NCI-H1694 (cell line): ENCODE data around the gene KRTAP4-1.
"Not testable (repeated sequence)": the region's sequence is repeated elsewhere in the genome, so short reads cannot be mapped to it uniquely, and the experiment has no call there.

Experiments used
- DNase-seq: peaks from one replicate; lab custom pipeline; 2025; lab: John Stamatoyannopoulos, UW

Gene KRTAP4-1

GRCh38 chr17:41171886-41172285 is 12.8 kb downstream of the KRTAP4-1 start:
- DNase-seq = no peak

GRCh38 chr17:41168121-41168520 is 16.6 kb downstream of the KRTAP4-1 start, which contains the start of gene KRTAP4-3:
Gene KRTAP4-3 (minus strand): TSS chr17:41168221. CDS start chr17:41168172, 49 bp downstream.
- DNase-seq = no peak

GRCh38 chr17:41167561-41167960 is 17.1 kb downstream of the KRTAP4-1 start:
- no peak for DNase-seq

- no peak for DNase-seq
These were observed 20.9 kb downstream of the KRTAP4-1 start for GRCh38 chr17:41163828-41164227.

- DNase-seq = no peak
These were observed 24.1 kb downstream of the KRTAP4-1 start, which contains the start of gene KRTAP4-4 for GRCh38 chr17:41160648-41161047. Gene KRTAP4-4 (minus strand): TSS chr17:41160748. CDS start chr17:41160691, 57 bp downstream.

- not testable (repeated sequence) for DNase-seq
These were observed 24.5 kb downstream of the KRTAP4-1 start for GRCh38 chr17:41160190-41160589.

- DNase-seq = no peak
These were observed 30.9 kb downstream of the KRTAP4-1 start for GRCh38 chr17:41153856-41154255.

- no peak for DNase-seq
These were observed 33.2 kb downstream of the KRTAP4-1 start for GRCh38 chr17:41151525-41151924.

- DNase-seq = no peak
These were observed 34.7 kb downstream of the KRTAP4-1 start for GRCh38 chr17:41150026-41150425.

- no peak for DNase-seq
These were observed 35.1 kb downstream of the KRTAP4-1 start, which contains the start of gene KRTAP4-5 for GRCh38 chr17:41149652-41149985. Gene KRTAP4-5 (minus strand): TSS chr17:41149825. CDS start chr17:41149767, 58 bp downstream.

GRCh38 chr17:41148971-41149651 is 35.6 kb downstream of the KRTAP4-1 start:
- not testable (repeated sequence) for DNase-seq

GRCh38 chr17:41147531-41148204 is 37.0 kb downstream of the KRTAP4-1 start:
- DNase-seq = no peak

- DNase-seq = no peak
These were observed 39.5 kb downstream of the KRTAP4-1 start for GRCh38 chr17:41145261-41145660.

GRCh38 chr17:41144846-41145245 is 39.9 kb downstream of the KRTAP4-1 start:
- DNase-seq = no peak

GRCh38 chr17:41141361-41141760 is 43.4 kb downstream of the KRTAP4-1 start:
- no peak for DNase-seq

GRCh38 chr17:41140360-41141131 is 44.2 kb downstream of the KRTAP4-1 start, which contains the start of gene KRTAP4-6:
Gene KRTAP4-6 (minus strand): TSS chr17:41140544. CDS start chr17:41140487, 57 bp downstream.
- no peak for DNase-seq

GRCh38 chr17:41139865-41140264 is 44.8 kb downstream of the KRTAP4-1 start:
- not testable (repeated sequence) for DNase-seq
